ENCODE measurements around the gene NAIF1.
"Not testable (repeated sequence)": the region's sequence is repeated elsewhere in the genome, so short reads cannot be mapped to it uniquely, and the experiment has no call there.

Gene NAIF1

GRCh38 chr9:128059365-128059983 lies 7.6 kb downstream of the NAIF1 start:
- DNase-seq (ENCODE audit: low spot score), result no peak

GRCh38 chr9:128057724-128058409 lies 9.3 kb downstream of the NAIF1 start:
- no peak for DNase-seq (ENCODE audit: low spot score)

DNA sequence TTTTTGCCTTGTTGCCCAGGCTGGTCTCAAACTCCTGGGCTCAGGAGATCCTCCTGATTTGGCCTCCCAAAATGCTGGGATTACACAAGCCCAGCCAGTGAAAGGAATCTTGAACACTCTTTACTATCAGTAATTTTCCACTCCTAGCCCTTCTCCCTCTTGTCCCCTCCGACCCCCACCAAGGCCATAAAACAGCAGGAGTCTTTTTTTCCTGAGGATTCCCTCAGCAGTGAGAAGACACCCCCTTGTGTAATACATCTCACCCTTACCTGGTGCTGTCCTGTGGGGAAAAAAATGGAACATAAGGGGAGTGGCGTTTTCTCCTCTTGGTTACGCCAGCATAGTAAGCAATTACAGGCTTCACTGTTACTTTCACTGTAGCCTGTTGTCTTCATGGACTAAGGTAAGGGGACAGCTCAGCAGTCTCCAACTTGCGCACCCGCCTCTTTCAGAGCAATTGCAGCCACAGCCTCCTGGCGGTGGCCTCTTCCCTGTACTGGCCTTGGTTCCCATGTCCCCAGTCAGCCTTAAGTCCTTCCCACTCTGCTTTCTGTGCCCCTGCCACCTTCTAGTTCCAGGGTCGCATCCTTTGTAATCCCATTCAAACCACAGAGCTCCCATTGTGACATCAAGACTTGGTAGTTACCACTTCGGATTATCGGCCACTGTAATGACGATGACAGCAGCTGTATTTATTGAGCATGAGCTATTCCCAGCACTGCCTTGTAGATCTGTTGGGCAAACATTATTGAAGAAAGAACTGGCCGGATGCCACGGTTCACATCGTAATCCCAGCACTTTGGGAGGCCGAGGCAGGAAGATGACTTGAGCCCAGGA lies 10.0 kb downstream of the NAIF1 start:
- no peak for DNase-seq (ENCODE audit: low spot score)

DNA sequence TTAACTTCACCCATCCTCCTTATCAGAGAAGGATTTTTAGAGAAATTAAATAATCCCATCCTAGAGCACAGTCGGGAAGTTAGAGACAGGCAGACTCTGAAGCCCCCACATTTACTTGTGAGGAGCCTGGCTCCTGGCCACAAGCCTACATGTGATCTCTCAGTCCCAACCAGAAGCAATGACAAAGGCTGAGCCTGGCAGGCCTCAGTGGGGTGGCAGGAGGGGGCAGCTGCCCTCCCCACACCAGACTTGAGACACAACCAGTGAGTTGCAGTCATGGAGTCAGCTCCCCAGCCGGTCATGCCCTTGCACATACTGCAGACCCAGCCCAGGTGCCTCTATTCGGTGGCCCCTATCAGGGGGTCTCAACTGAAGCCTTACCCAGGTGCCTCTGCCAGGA lies 11.0 kb downstream of the NAIF1 start:
- DNase-seq (ENCODE audit: low spot score), result no peak

DNA sequence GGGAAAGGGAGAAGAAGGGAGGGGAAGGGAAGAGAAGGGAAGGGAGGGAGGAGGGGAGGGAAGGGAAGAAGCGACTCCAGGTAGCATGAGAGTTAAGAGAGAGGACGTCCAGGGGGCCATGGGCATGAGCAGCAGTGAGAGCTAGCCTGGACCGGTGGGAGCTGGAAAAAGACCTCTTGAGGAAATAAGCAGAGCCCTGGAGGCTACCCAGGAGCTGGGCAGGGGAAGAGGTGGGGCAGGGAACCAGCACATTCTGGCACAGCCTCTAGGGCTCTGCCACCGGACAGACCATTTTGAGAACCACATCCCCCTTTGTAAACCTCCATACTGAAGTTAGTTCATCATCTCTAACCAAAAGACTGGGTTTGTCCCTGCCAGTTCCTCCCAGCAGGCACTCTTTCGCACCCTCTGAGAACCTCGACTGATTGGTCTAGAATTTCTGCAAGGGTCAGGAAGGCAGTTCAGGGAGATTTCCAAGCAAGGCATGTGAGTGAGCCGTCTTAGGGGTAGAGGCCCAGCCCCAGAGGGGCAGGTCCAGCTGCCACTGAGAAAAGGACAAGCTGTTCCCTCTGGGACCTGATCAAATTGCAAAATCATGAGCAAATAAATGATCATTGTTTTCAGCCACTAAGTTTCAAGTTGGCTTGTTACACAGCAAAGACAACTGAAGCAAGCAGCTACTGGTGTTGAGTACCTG lies 11.6 kb downstream of the NAIF1 start:
- DNase-seq (ENCODE audit: low spot score), result no peak

GRCh38 chr9:128054087-128054486 lies 13.0 kb downstream of the NAIF1 start:
- no peak for DNase-seq (ENCODE audit: low spot score)

GRCh38 chr9:128053560-128053959 lies 13.6 kb downstream of the NAIF1 start:
- DNase-seq (ENCODE audit: low spot score), result no peak

DNA sequence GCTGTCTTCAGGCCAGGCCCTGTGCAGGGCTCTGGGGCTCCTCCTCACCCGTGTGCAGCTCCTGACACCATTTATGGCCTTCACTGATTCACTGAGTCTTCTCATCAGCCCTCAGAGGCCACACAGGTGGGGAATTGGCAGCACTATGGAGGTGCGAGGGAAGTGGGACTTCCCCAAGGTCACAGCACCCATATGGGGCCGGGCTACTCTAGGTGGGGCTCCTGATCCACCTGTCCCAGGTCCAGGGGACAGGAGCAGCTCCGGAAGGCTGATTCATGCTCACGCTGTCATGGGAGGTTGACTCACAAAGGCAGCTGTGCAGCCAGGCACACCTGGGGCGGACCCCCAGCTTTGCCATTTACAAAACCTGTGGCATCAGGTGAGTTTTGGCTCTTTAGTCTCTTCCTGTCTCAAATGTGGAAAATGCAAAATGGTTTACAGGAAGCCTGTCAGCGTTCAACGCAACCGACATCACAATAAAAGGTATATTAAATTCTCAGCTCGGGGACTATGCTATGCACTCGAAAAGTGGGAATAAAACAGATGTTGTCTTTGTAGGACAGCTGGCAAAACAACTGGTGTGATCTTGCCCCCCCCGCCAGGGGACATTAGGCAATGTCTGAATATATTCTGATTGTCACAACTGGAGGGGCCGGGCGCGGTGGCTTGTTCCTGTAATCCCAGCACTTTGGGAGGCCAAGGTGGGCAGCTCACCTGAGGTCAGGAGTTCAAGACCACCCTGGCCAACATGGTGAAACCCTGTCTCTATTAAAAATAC lies 15.0 kb downstream of the NAIF1 start:
- no peak for DNase-seq (ENCODE audit: low spot score)

GRCh38 chr9:128049843-128050242 lies 17.3 kb downstream of the NAIF1 start:
- no peak for DNase-seq (ENCODE audit: low spot score)

GRCh38 chr9:128048663-128049062 lies 18.5 kb downstream of the NAIF1 start:
- DNase-seq (ENCODE audit: low spot score), result no peak

DNA sequence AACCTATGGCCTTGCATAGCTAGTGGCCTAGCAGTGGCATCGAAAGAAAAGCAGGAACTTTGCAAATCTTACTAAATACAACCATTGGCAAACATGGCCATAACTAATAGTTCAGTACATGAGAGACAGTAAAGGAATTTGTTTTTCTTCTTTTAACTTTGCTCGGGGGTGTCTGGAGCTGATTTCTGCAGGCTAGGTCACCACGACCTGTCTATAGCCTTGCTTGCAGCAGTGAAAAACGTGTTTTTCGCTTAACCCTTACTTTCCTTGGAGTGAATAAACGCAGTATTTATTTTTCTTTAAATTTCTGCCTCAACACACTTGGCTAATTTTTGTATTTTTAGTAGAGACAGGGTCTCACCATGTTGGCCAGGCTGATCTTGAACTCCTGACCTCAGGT lies 19.9 kb downstream of the NAIF1 start:
- DNase-seq (ENCODE audit: low spot score), result no peak

GRCh38 chr9:128045831-128046230 lies 21.3 kb downstream of the NAIF1 start:
- no peak for DNase-seq (ENCODE audit: low spot score)

GRCh38 chr9:128045409-128045808 lies 21.7 kb downstream of the NAIF1 start:
- DNase-seq (ENCODE audit: low spot score), result not testable (repeated sequence)

- DNase-seq (ENCODE audit: low spot score), result no peak
Observed at GRCh38 chr9:128043467-128043868, 23.7 kb downstream of the NAIF1 start.

- no peak for DNase-seq (ENCODE audit: low spot score)
Observed at GRCh38 chr9:128042043-128042442, 25.1 kb downstream of the NAIF1 start.

DNA sequence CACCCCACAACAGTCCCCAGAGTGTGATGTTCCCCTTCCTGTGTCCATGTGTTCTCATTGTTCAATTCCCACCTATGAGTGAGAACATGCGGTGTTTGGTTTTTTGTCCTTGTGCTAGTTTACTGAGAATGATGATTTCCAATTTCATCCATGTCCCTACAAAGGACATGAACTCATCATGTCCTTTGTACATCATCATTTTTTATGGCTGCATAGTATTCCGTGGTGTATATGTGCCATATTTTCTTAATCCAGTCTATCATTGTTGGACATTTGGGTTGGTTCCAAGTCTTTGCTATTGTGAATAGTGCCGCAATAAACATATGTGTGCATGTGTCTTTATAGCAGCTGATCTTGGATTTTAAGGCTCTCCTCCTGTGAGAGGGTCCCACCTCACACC lies 26.3 kb downstream of the NAIF1 start:
- not testable (repeated sequence) for DNase-seq (ENCODE audit: low spot score)

DNA sequence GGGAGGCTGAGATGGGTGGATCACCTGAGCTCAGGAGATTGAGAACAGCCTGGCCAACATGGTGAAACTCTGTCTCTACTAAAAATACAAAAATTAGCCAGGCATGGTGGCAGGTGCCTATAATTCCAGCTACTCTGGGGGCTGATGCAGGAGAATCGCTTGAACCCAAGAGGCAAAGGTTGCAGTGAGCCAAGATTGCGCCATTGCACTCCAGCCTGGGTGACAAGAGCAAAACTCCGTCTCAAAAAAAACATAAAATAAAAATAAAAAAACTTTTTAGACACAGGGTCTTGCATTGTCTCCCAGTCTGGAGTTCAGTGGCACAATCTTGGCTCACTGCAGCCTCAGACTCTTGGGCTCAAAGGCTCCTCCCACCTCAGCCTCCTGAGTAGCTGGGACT lies 30.6 kb downstream of the NAIF1 start:
- DNase-seq (ENCODE audit: low spot score), result not testable (repeated sequence)

DNA sequence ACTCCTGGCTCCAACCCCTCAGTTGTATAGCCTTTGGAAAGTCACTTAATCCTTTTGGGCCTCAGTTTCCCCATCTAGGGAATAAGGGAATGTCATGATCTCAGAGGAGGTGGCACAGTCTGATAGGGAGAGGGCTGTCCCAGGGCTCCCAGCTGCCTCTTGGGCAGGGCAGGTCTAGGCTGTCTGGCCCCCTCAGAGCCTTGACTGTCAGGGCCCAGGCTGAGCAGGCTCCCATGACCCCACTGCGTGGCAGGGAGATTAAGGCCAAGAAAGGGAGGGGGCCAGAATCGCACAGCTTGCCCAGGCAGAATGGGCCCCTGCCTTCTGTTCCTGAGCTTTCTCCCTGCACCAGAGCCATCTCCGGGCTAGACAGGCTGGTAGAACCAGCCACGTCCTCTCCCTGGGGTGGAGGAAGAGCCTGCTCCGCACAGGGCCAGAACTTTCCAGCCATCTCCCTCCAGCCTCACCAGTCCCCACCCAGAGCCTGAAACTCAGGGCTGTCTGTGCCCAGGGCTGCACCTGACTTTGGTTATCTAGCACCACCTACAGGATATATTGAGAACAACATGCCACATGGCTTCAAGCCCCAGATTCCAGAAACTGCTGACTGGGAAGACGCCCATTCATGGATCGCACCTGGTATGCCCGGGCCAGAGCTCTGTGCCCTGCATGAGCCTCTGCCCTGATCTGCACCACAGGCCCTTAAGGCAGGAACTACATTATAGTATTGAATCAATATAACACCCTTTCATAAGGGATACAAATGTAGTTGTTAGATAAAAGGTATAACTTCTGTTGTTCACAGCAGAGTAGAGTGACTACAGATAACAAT lies 32.1 kb downstream of the NAIF1 start:
- peak; percentile 80 for DNase-seq (ENCODE audit: low spot score)

DNA sequence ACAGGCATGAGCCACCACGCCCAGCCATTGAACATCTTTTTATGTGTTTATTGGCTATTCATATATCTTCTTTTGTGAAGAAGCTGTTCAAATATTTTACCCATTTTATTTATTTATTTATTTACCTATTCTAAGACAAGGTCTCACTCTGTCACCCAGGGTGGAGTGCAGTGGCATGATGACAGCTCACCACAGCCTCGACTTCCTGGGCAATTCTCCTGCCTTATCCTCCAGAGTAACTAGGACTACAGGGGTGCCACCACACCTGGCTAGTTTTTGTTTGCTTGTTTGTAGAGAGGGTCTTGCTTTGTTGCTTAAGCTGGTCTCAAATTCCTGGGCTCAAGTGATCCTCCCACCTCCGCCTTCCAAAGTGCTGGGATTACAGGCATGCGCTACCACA lies 33.5 kb downstream of the NAIF1 start:
- no peak for DNase-seq (ENCODE audit: low spot score)

DNA sequence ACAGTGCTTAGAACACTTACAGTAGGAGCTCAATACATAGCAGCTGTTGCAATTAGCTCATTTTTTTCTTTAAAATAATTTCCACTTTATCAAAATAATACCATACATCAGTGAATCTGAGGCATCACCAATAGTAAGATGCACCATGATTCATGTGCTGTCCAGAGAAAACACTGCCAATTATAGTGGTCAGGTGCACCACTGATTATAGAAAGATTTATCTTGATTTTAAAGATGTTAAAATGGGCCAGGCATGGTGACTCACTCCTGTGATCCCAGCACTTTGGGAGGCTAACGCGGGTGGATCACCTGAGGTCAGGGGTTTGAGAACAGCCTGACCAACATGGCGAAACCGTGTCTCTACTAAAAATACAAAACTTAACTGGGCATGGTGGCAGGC lies 39.4 kb downstream of the NAIF1 start:
- DNase-seq (ENCODE audit: low spot score), result no peak
